SH-SY5Y (cell line): ENCODE results near the gene SLC2A1.

Experiments
- GATA2 ChIP-seq: IDR thresholded peaks from 2 replicates; pipeline ENCODE4 v1.6.1; 2011; ENCODE audit warnings: mild to moderate bottlenecking, low read depth, low read length
- GATA3 ChIP-seq: IDR thresholded peaks from 2 replicates; pipeline ENCODE4 v1.6.1; 2011; ENCODE audit warnings: low read depth, mild to moderate bottlenecking, low read length, moderate library complexity

SLC2A1 gene

DNA sequence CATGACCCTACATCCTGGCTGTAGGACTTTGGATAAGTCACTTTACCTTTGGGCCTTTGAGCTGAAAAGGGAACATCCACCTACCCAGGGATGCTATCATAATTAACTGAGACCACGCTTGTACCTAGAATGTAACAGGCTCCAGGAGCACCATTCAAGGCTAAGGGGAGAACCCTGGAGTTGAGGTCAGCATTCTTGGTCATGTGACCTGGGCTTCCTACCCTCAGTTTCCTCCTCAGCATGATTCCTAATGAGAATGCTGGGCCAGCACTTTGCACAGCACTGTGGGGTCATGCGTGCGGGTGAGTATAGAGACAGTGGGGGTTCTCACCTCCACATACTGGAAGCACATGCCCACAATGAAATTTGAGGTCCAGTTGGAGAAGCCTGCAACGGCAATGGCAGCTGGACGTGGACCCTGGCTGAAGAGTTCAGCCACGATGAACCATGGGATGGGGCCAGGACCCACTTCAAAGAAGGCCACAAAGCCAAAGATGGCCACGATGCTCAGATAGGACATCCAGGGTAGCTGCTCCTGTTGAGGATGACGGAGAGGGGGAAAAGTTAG lies 31.3 kb downstream of the SLC2A1 start:
- TF ChIP-seq GATA3 (no peak), GATA2 (no peak)

DNA sequence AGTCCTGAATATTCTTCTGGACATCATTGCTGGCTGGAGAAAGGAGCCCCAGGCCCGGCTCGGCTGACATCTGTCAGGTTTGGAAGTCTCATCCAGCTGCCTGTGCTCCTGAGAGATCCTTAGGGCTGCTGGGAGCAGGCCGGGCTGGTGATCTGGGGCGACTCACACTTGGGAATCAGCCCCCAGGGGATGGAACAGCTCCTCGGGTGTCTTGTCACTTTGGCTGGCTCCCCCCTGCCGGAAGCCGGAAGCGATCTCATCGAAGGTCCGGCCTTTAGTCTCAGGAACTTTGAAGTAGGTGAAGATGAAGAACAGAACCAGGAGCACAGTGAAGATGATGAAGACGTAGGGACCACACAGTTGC lies 31.8 kb downstream of the SLC2A1 start:
- TF ChIP-seq GATA2 (no peak), GATA3 (no peak)

DNA sequence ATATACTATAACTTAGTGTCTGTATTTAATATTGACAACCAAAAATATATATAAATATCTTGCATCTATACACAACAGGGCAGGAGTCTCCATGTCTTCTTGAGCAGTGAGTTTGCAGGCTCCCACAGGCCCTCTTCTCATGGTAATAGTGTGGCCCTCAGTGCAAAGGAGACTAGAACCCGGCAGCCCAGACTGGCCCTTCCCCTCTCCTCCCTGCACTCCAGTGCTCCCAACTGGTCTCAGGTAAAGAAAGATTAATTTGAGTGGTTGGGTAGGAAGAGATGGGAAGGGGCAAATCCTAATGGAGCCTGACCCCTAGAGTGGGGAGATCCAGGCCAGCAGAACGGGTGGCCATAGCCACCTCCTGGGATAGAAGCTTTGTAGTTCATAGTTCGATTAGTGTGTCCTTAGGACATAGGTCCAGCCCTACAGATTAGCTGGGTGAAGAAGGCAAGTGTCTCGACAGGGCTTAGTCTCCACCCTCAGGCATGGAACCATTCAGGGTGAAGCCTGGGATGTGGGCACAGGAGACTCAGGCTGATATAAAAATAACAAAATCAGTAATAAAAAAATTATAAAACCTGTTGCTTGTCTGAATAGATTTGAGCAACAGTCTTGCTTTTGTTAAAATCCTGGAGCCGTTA lies 32.3 kb downstream of the SLC2A1 start:
- TF ChIP-seq GATA3 (no peak), GATA2 (no peak)

DNA sequence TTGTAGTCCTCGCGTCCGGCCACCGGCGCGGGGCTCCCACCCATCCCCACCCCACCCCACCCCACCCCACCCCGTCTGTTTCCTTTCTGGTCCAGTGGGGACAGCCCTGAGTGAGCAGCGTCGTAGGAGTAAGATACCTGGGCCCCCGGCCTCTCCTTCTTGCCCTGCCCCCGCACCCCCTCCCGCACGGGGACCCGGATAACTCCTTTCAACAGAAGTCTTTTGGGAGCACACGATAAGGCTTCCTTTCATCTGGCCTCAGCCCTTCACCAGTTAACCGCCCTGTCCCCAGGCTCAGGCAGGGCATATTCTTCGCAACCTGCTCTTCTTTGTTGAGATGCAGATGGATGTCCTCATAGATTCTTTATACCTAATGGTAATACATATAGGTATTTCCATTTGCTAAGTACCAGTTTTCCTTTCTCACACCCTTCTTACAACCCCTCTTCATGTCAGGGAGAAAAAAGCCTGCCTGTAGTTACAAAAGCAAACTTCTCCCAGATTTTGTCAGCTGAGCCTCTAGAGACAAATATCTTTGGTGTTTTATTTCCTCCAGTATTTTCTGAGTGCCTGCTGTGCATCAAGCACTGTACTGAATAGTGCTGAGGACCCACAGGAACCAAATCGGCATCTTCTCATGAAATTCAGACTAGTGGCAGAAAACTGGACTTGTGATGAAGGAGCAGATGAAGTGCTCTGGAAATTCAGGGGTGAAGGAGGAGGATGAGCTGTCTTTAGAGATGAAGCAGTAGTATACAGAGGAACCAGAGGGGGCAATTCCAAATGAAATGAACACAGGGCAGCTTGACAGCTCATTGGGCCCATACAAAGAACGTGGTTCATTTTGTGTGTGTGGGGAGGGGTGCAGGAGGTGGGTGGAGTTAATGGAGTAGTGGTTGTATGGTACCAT lies 33.6 kb downstream of the SLC2A1 start:
- TF ChIP-seq GATA3 (no peak), GATA2 (no peak)

DNA sequence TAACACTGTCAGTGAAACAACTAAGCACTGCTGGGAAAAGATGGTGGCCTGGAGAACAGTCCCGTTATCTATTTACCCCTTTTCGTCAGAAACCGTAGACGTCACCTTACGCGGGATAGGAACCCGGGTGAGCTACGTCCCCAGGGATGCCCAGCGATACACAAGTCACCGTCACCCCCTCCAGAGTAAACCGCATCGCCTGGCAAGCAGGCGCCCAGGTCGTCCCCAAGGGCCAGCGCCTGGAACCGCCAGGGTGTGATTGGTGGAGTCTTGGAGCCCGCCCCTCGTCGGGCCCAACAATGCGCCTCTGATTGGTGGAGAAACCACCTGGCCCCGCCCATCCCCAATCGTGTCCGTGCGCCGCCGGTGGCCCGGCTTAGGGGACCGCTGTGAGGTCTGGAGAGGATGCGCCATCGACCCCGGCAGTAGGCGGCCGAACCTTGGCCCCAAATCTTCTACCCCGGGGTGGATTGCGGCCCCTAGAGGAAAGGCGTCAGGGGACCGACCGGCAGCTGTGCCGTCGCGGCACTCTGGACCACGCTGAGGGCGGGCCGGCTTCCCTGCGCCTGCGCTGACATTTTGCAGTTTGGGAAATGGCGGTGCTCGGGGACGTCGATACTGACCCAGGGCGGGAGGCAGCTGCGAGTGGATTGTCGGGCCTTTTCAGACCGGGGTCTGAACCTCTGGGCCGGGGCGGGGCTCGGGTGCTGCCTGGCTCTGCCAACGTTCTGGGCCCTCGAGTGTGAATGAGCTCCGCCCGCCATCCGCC lies 34.4 kb downstream of the SLC2A1 start:
- no peak for TF ChIP-seq GATA3
- TF ChIP-seq GATA2 = no peak

DNA sequence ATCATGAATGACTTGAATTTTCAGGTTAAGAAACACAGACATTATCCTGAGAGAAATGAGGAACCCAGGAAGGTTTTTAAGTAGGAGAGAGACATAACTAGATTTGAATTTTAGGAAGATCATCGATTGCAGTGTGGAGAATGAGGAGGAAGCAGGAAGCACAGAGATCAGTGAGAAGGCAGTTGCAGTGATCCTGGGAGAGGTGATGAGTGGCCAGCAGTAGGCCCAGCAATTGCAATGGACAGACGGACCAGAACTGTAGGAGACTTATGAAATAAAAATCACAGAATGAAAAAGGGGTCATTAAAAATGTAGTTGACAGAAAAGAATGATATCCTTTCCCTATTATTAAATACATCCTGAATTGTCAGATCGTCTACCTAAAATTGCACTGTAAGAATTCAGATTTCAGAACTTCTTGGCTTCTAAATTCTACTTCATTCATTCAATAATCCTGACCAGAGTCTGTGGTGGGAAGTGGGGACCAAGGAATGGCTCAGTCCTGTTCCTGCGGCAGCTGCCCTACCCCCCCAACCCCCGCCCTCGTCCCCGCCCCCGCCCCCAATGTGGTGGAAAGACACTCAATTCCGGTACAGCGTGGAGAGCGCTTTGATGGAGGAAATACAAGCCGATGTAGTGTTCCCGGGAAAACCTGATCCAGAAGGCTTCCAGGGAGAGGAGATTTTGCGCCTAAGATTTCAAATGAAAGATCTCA lies 35.1 kb downstream of the SLC2A1 start:
- TF ChIP-seq GATA2 (no peak), GATA3 (no peak)

DNA sequence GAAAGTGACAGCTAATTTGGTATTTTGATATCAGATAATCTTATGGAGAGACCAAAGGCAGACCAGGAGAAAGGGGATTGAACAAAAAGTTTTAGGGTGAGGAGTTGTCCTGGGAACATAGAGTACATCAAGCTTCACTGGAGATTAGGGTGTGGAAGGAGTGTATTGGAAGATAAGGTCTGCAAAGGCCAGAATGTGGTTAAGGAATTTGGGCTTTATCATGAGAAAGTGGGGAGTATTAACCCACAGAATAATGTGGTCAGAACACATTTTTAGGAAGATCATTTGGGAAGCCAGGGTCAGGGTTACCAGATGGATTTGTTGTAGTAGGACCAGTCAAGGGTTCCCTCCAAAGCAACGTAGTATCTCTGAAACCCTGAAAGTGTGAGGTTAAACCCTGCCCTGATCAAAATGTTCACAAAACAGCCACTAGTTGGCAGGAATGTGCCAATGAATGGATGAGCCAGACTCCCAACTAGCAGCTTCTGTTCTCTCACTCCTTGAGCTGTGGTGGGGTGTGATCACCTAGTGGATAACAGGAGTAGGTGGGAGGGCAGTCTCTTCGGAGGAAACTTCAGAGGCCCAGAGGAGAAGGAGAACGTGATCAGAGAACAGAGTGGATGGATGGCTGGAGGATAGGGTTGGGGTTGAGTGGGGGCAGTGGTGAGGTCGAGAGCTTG lies 35.8 kb downstream of the SLC2A1 start:
- TF ChIP-seq GATA2 = no peak
- TF ChIP-seq GATA3 = no peak

DNA sequence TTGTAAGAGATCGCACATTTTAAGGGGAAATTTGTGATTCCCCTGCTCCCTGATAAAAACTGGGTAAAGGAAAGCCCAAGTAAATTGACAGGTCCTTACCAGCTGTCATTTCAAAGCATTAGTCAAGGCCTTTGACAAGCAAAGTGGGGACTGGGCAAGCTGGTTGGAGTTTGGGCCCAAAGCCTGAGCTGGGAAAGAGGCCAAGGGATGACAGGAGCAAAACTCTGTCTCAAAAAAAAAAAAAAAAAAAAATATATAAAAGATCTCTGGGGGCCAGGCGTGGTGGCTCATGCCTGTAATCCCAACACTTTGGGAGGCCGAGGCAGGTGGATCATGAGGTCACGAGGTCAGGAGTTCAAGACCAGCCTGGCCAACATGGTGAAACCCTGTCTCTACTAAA lies 36.9 kb downstream of the SLC2A1 start:
- TF ChIP-seq GATA2 (no peak), GATA3 (no peak)

DNA sequence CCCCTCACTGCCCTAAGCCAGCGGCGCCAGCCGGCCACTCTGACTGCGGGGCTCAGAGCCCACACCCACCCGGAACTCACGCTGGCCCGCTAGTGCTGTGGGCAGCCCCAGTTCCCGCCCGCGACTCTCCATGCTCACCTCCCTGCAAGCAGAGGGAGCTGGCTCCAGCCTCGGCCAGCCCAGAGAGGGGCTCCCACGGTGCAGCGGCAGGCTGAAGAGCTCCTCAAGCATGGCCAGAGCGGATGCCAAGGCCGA lies 41.5 kb downstream of the SLC2A1 start:
- no peak for TF ChIP-seq GATA3
- TF ChIP-seq GATA2 = no peak

DNA sequence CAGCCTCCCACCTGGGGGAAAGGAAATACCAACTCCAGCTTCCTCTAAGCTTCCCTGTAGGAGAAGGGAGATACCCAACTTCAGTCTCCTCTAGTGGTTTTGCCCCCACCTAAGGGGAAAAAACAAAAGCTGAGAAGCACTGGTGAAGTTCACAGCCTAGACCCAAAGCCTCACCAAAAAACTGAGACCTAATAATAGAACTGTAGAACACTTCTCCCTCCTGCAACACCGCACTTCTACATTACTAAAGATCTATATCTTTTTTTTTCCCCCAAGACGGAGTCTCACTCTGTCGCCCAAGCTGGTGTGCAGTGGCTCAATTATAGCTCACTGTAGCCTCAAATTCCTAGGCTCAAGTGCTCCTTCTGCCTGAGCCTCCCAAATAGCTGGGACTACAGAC lies 43.2 kb downstream of the SLC2A1 start:
- no peak for TF ChIP-seq GATA2
- no peak for TF ChIP-seq GATA3

DNA sequence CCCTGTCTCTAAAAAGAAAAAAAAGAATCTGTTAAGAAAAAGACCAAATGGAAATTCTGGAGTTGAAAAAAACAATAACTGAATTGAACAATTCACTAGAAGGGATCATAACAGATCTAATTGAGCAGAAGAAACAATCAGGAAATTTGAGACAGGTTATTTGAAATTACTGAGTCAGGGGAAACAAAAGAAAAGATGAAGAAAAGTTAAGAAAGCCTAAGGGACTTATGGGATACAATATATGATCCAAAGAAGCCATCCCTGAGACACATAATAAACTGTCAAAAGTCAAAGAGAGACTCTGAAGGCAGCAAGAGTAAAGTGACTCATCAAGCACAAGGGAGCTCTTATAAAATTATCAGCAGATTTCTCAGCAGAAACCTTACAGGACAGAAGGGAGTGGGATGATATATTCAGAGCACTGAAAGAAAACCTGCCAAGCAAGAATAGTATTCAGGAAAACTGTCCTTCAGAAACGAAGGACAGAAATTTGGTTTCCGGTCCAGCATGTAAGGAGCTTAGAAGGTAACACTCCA lies 44.5 kb downstream of the SLC2A1 start:
- no peak for TF ChIP-seq GATA3
- no peak for TF ChIP-seq GATA2

DNA sequence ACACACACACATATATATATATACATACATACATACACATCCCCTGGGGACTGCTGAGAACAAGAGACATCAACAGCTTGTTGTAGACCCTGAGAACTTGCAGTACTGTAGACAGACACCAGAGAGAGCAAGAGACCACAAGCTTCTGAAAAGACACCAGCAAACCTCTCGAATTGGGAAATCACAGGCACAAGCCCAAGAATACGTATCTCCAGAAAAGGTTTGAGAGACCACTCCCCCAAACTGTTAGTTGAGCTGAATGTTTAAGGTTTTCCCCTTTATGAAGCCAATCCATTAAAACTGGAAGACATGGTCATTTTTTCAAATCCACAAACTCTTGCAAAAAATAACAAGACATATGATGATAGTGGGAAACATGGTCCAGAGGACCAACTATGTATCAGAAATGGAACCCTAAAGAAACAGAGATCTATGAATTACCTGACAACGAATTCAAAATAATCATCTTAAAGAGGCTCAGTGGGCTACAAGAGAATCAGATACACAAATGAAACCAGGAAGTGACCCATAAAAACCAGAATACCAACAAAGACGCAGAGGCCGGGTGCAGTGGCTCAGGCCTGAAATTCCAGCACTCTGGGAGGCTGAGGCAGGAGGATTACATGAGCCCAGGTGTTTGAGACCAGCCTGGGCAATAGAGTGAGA lies 45.1 kb downstream of the SLC2A1 start:
- TF ChIP-seq GATA2 (no peak), GATA3 (no peak)

DNA sequence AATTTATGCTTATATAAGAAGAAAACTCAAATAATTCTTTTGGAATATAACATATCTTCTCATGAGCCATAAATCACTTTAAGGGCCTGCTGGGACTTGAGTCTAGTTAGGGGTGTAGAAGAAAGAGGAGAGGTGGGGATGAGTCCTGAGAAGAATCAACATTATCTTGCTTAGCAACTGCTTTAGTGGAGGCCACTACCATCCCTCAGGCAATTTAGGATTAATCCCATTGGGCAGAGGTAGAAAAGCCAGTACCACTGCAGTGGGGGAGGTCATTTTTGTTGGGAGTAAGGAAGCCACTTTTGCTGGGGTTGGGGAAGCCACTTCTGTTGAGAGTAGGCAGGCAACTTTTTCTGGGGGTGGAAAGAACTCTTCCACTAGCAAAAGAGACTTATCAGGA lies 47.7 kb downstream of the SLC2A1 start:
- no peak for TF ChIP-seq GATA2
- TF ChIP-seq GATA3 = no peak
